Breast epithelium (tissue), 3 donors: Measurements from ENCODE around the gene COQ9.

Experiments used
- POLR2A ChIP-seq: fragments of 450-650 bp; IDR thresholded peaks from one replicate; pipeline ENCODE4 v1.6.1; 2016; ENCODE audit warnings: antibody characterized with exemption, mild to moderate bottlenecking, moderate library complexity
- TF ChIP-seq, protein P1 (sequence below), 3 donors: fragments of 450-650 bp; IDR thresholded peaks; one replicate each; pipeline ENCODE4 v1.5.1; 2016 to 2017; ENCODE audit warnings: antibody characterized with exemption in 3 of 3, mild to moderate bottlenecking in 3 of 3, moderate library complexity in 3 of 3

DNA sequence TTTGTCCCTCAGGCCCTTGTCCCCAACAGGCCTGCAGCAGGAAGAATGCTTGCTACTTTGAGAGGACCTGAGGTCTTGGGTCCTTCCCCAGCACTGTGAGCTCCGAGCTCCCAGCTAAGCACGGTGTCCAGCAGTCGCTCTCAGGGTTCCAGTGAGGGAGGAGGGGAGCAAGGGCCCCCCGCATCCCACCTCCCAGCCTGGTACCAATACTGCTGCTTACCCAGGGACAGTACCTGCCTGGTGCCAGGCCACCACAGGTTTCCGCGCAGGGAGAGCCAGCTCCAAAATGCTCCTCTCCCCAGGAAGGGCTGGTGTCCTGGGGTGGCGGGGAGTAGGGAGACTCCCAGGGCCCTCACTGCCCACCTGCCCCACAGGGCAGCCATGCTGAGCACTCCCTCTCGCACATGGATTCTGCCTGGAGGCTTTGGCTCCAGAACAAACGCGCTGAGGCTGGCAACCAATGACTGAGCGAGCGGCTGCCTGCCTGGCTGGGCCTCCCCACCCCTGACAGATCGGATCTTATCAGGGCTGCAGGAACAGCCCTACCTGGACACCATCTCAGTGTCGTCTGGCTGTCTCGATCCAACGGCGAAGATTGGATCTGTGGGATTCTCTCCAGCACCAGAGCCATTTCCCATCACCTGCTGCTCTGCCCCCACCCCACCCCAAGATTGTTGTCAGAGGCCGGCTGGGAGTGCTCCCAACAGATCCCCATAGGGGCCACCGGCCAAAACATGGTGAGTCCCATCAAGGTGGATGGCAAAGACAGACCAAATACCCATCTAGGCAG lies 36.6 kb downstream of the COQ9 start:
- TF ChIP-seq, protein P1, sequence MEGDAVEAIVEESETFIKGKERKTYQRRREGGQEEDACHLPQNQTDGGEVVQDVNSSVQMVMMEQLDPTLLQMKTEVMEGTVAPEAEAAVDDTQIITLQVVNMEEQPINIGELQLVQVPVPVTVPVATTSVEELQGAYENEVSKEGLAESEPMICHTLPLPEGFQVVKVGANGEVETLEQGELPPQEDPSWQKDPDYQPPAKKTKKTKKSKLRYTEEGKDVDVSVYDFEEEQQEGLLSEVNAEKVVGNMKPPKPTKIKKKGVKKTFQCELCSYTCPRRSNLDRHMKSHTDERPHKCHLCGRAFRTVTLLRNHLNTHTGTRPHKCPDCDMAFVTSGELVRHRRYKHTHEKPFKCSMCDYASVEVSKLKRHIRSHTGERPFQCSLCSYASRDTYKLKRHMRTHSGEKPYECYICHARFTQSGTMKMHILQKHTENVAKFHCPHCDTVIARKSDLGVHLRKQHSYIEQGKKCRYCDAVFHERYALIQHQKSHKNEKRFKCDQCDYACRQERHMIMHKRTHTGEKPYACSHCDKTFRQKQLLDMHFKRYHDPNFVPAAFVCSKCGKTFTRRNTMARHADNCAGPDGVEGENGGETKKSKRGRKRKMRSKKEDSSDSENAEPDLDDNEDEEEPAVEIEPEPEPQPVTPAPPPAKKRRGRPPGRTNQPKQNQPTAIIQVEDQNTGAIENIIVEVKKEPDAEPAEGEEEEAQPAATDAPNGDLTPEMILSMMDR (IDR thresholded peaks at IDR 0.05) = no peak
- no peak for TF ChIP-seq POLR2A
